ENCODE data around the gene ZNF580.
A peak's percentile ranks its signal among the peaks of the same experiment; 100 is the strongest.

The ZNF580 gene

GRCh38 chr19:55606817-55607216, 34.0 kb upstream of the ZNF580 start:
- no peak for DNase-seq

- DNase-seq, result no peak
These were observed 31.5 kb upstream of the ZNF580 start for GRCh38 chr19:55609326-55609725.

GRCh38 chr19:55611300-55611982, 29.4 kb upstream of the ZNF580 start:
- DNase-seq, result no peak

GRCh38 chr19:55611983-55612645, 28.7 kb upstream of the ZNF580 start:
- no peak for DNase-seq

- DNase-seq, result no peak
These were observed 27.4 kb upstream of the ZNF580 start for GRCh38 chr19:55613396-55613795.

GRCh38 chr19:55613930-55614710, 26.7 kb upstream of the ZNF580 start:
- no peak for DNase-seq

GRCh38 chr19:55614711-55615542, 25.9 kb upstream of the ZNF580 start:
- DNase-seq, result no peak

GRCh38 chr19:55615543-55616394, 25.0 kb upstream of the ZNF580 start:
- no peak for DNase-seq

GRCh38 chr19:55616395-55616875, 24.4 kb upstream of the ZNF580 start:
- no peak for DNase-seq

GRCh38 chr19:55617426-55617825, 23.4 kb upstream of the ZNF580 start:
- DNase-seq, result no peak

GRCh38 chr19:55618426-55618825, 22.4 kb upstream of the ZNF580 start:
- no peak for DNase-seq

- no peak for DNase-seq
These were observed 21.5 kb upstream of the ZNF580 start for GRCh38 chr19:55619286-55619685.

GRCh38 chr19:55620410-55621204, 20.2 kb upstream of the ZNF580 start:
- peak in 1 of 2 donors; percentile 13 for DNase-seq

- DNase-seq, result no peak
These were observed 19.6 kb upstream of the ZNF580 start for GRCh38 chr19:55621205-55621672.

- DNase-seq, result no peak
These were observed 19.1 kb upstream of the ZNF580 start for GRCh38 chr19:55621673-55622231.

GRCh38 chr19:55622242-55622969, 18.4 kb upstream of the ZNF580 start:
- no peak for DNase-seq

GRCh38 chr19:55623130-55623529, 17.7 kb upstream of the ZNF580 start:
- no peak for DNase-seq

GRCh38 chr19:55623561-55623960, 17.2 kb upstream of the ZNF580 start:
- DNase-seq, result no peak

GRCh38 chr19:55624109-55625003, 16.4 kb upstream of the ZNF580 start, which contains the start of gene ZNF784:
ZNF784 (minus strand) TSS chr19:55624566; CDS start chr19:55624561, 5 bp downstream.
- DNase-seq, result peak; percentile 72 to 76
